ENCODE results near the gene PPIL6.

DNA sequence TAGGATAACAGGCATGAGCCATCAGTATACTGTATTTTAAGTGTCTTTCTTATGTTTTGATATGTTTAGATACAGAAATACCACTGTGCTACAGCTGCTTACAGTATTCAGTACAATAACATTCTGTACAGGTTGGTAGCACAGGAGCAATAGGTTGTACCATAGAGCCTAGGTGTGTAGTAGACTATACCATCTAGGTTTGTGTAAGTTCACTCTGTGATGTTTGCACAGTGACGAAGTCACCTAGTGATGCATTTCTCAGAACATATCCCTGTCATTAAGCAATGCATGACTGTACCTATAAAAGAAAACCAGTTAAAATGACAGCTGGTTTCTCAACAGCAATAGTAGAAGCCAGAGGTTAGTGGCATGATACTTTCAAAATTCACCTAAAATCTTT is 45.6 kb upstream of the PPIL6 start:
- TF ChIP-seq FOXP2 (optimal IDR thresholded peaks at IDR 0.05; ENCODE audit: borderline replicate concordance, extremely low read depth, extremely low read length, insufficient read depth), result no peak
- no peak for TF ChIP-seq POLR2AphosphoS5 (IDR thresholded peaks at IDR 0.05; ENCODE audit: low read depth, low read length)
